Brain microvascular endothelial cell (primary cell): ENCODE data around the gene SFMBT2.

Experiments
- DNase-seq: peaks from one replicate; pipeline ENCODE4 v3.0.0-alpha.2; 2020
- H3K27ac ChIP-seq: fragments of 250-450 bp; sonication (Bioruptor Pico); 2 replicates; pipeline ENCODE4 v1.5.1; 2020; ENCODE audit warnings: mild to moderate bottlenecking, moderate library complexity
- H3K27me3 ChIP-seq: fragments of 250-450 bp; sonication (Bioruptor Pico); replicated peaks from 2 replicates; pipeline ENCODE4 v1.5.1; 2020; ENCODE audit warnings: mild to moderate bottlenecking
- H3K36me3 ChIP-seq: fragments of 250-450 bp; sonication (Bioruptor Pico); replicated peaks from 2 replicates; pipeline ENCODE4 v1.5.1; 2020; ENCODE audit warnings: mild to moderate bottlenecking
- H3K4me3 ChIP-seq: 2 replicates; pipeline ENCODE4 v1.5.1; 2011; ENCODE audit warnings: low read depth, mild to moderate bottlenecking, control low read depth, low read length, moderate library complexity
- CTCF ChIP-seq: IDR thresholded peaks from 2 replicates; pipeline ENCODE4 v1.5.1; 2011; ENCODE audit warnings: low read depth, mild to moderate bottlenecking, moderate library complexity, low read length, control low read depth, inconsistent platforms; ENCODE audit errors: missing control alignments
- in situ Hi-C: cut with HindIII; loops from 2 replicates; pipeline ENCODE4 v1.10.0; 2017; ENCODE audit warnings: low sequenced_read_pairs, low pct_ligation_motif_present

Gene SFMBT2

GRCh38 chr10:7410862-7411670 is at the start of gene SFMBT2:
Gene SFMBT2 (minus strand): TSS chr10:7411034. CDS start chr10:7381898, 29,136 bp downstream.
- peaks cover 58% of the 10 kb centered on the region for H3K27me3 ChIP-seq
- no peaks in the 10 kb centered on the region for H3K36me3 ChIP-seq
- H3K4me3 ChIP-seq: peak within 1 kb of the TSS; percentile 56
- no peak within 1 kb of the TSS for H3K27ac ChIP-seq
- DNase-seq: peak; percentile 9
- in situ Hi-C loops: loop anchor here (25.0 kb wide), 1 partner anchor 299 kb away; no protein-coding TSS in a partner anchor
- peak; percentile 24 for TF ChIP-seq CTCF

GRCh38 chr10:7460006-7460405 is 49.2 kb upstream of the SFMBT2 start:
- no peaks in the 10 kb centered on the region for H3K27me3 ChIP-seq
- no peak for TF ChIP-seq CTCF
- H3K36me3 ChIP-seq: no peaks in the 10 kb centered on the region
- H3K27ac ChIP-seq: no peak overlapping the region
- no peak for DNase-seq
- in situ Hi-C loops: no loop called here
- no peak overlapping the region for H3K4me3 ChIP-seq

GRCh38 chr10:7458556-7458955 is 47.7 kb upstream of the SFMBT2 start:
- Histone ChIP-seq H3K27ac (no peak overlapping the region), H3K36me3 (no peaks in the 10 kb centered on the region), H3K27me3 (no peaks in the 10 kb centered on the region), H3K4me3 (no peak overlapping the region)
- no peak for TF ChIP-seq CTCF
- in situ Hi-C loops: no loop called here
- no peak for DNase-seq

- H3K4me3 ChIP-seq: no peak overlapping the region
- no peaks in the 10 kb centered on the region for H3K27me3 ChIP-seq
- in situ Hi-C loops: no loop called here
- no peak for TF ChIP-seq CTCF
- H3K36me3 ChIP-seq: no peaks in the 10 kb centered on the region
- H3K27ac ChIP-seq: no peak overlapping the region
- DNase-seq: no peak
Observed at GRCh38 chr10:7457478-7458316, 46.9 kb upstream of the SFMBT2 start.

- no peak for TF ChIP-seq CTCF
- Histone ChIP-seq H3K27ac (no peak overlapping the region), H3K36me3 (no peaks in the 10 kb centered on the region), H3K4me3 (no peak overlapping the region), H3K27me3 (no peaks in the 10 kb centered on the region)
- no peak for DNase-seq
- in situ Hi-C loops: no loop called here
Observed at GRCh38 chr10:7449063-7449695, 38.3 kb upstream of the SFMBT2 start.
